ENCODE data around the gene RLN2.

Gene RLN2

GRCh38 chr9:5265939-5266338 is 38.6 kb downstream of the RLN2 start:
- no peak for DNase-seq

GRCh38 chr9:5264219-5264595 is 40.3 kb downstream of the RLN2 start:
- DNase-seq = no peak

GRCh38 chr9:5263351-5264218 is 40.9 kb downstream of the RLN2 start:
- peak; percentile 6 for DNase-seq

All from activated CD4-positive, alpha-beta T cell treated with anti-CD3 and anti-CD28 coated beads, Interleukin-2, amount 50 U/mL, for 16 hours (primary cell).